ENCODE results near the gene FOXO4.

FOXO4 gene

DNA sequence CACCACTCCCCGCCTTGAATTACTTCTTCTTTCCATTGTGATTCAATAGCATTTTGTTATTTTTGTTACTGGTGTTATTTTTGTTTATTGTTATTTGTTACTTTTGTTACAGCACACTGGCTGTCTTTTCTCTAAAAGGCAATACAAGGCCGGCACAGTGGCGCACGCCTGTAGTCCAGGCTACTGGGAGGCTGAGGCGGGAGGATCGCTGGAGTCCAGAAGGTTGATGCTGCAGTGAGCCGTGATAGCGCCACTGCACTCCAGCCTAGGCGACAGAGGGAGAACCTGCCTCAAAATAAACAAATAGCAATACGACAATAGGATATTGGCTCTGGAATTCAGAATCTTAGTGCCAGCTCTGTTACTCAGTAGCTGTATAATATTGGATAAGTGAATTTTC, 21.7 kb downstream of the FOXO4 start:
- H3K27me3 ChIP-seq (ENCODE audit: control insufficient read depth, insufficient read depth, low read length): peaks cover 32% of the 10 kb centered on the region
- peaks cover 6% of the 10 kb centered on the region for H3K9me3 ChIP-seq (ENCODE audit: control insufficient read depth, insufficient read depth, low read length)
- H3K4me3 ChIP-seq (ENCODE audit: low read depth, low read length): no peak overlapping the region
- H3K36me3 ChIP-seq (ENCODE audit: control insufficient read depth, insufficient read depth, low read length): peaks cover 7% of the 10 kb centered on the region
- peaks cover 4% of the 10 kb centered on the region for H3K4me1 ChIP-seq (ENCODE audit: control insufficient read depth, insufficient read depth, low read length)
- no peak overlapping the region for H3K9ac ChIP-seq (ENCODE audit: low read depth, low read length)

DNA sequence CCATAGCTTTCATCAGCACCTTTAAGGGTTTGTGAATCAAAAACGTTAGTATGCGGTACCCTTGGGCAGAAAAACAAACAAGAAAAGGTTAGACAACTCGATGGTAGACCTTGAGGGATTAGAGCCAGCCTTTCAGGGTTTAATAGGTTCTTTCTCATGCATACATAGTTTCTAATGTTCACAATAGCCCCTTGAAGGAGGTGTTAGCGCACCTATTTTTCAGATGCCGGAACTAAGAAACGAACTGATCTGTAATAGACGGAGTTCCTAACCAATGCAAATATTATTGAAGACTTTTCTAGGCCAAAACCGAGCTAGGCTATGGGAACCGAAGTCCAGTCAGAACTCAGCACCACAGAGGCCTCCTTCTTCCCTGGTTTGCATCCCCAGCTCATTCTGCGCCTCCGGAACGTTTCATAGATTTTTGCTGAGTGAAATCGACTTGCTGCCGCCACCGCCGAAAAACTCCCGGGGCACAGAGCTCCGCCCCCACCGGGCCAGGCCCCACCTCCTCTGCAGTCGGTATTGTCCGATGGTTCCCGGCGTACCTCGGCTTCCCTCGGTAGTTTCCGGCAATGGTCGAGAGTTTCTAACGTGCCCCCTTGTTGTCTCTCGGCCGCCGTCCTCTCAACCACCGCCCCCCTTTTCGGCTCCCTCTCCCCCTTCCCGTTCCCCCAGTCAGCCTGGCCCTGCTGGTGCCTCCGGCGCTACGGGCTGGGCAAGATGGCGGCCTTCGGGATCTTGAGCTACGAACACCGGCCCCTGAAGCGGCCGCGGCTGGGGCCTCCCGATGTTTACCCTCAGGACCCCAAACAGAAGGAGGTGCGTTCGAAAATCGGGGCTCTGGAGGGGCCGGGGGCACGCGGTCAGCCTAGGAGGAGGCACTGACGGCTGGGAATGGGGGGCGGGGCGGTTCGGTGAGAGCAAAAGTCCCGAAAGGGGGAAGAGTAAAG, 22.7 kb downstream of the FOXO4 start, which contains the start of gene MED12:
Gene MED12 (plus strand): TSS at position 565 of the 953 bp plus-strand sequence. CDS start 159 bp downstream, at position 724.
- H3K27me3 ChIP-seq (ENCODE audit: control insufficient read depth, insufficient read depth, low read length): peaks cover 26% of the 10 kb centered on the region
- peaks cover 6% of the 10 kb centered on the region for H3K9me3 ChIP-seq (ENCODE audit: control insufficient read depth, insufficient read depth, low read length)
- H3K4me3 ChIP-seq (ENCODE audit: low read depth, low read length): peak within 1 kb of the TSS; percentile 58
- H3K36me3 ChIP-seq (ENCODE audit: control insufficient read depth, insufficient read depth, low read length): peaks cover 7% of the 10 kb centered on the region
- peak within 1 kb of the TSS; percentile 47 for H3K9ac ChIP-seq (ENCODE audit: low read depth, low read length)
- peaks cover 4% of the 10 kb centered on the region for H3K4me1 ChIP-seq (ENCODE audit: control insufficient read depth, insufficient read depth, low read length)

DNA sequence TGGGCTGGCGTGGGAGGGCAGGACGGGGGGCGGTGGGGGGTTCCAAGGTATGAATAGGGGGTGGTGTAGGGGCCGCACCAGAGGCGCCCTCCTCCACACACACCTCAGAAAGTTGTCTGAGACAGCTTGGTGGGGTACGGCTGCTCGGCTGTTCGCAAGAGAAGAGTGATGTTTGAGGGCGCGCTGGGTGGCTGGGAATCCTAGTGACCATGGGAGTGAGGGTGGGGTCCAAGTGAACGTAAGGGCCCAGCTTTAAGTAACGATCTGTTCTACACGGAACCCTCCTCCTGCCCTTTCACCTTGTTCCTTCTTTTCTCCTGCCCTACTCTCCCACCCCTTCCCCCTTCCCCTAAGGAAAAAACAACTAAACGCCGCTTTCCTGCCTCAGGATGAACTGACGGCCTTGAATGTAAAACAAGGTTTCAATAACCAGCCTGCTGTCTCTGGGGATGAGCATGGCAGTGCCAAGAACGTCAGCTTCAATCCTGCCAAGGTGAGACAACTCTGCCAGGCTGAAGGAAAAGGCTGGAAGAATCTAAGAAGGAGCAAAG, 23.4 kb downstream of the FOXO4 start:
- peaks cover 22% of the 10 kb centered on the region for H3K27me3 ChIP-seq (ENCODE audit: control insufficient read depth, insufficient read depth, low read length)
- H3K36me3 ChIP-seq (ENCODE audit: control insufficient read depth, insufficient read depth, low read length): peaks cover 7% of the 10 kb centered on the region
- H3K9me3 ChIP-seq (ENCODE audit: control insufficient read depth, insufficient read depth, low read length): peaks cover 6% of the 10 kb centered on the region
- H3K4me1 ChIP-seq (ENCODE audit: control insufficient read depth, insufficient read depth, low read length): peaks cover 4% of the 10 kb centered on the region
- no peak overlapping the region for H3K9ac ChIP-seq (ENCODE audit: low read depth, low read length)
- H3K4me3 ChIP-seq (ENCODE audit: low read depth, low read length): peak overlapping the region; percentile 58

DNA sequence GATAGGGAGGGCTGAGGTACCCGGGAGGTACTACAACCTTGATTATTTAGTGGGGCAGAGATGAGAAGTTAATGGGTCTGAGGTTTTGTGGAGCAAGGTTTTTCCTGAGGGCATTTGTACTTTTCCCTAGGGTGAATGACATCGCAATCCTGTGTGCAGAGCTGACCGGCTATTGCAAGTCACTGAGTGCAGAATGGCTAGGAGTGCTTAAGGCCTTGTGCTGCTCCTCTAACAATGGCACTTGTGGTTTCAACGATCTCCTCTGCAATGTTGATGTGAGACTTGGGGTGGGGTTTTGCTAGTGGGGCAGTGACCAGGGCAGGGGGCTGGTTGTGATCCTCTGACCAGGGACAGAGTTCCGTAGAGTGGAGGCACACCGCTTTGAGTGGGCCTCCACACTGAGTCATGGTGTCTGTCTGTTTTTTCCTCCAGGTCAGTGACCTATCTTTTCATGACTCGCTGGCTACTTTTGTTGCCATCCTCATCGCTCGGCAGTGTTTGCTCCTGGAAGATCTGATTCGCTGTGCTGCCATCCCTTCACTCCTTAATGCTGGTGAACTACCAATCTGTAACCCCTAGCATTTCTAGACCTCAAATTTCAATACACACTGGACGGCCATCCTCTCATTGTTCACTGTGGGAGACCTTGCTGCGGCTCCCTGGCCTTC, 32.6 kb downstream of the FOXO4 start:
- H3K4me3 ChIP-seq (ENCODE audit: low read depth, low read length): no peak overlapping the region
- H3K9ac ChIP-seq (ENCODE audit: low read depth, low read length): no peak overlapping the region
- H3K4me1 ChIP-seq (ENCODE audit: control insufficient read depth, insufficient read depth, low read length): no peaks in the 10 kb centered on the region
- peaks cover 7% of the 10 kb centered on the region for H3K36me3 ChIP-seq (ENCODE audit: control insufficient read depth, insufficient read depth, low read length)
- peaks cover 8% of the 10 kb centered on the region for H3K9me3 ChIP-seq (ENCODE audit: control insufficient read depth, insufficient read depth, low read length)
- H3K27me3 ChIP-seq (ENCODE audit: control insufficient read depth, insufficient read depth, low read length): no peaks in the 10 kb centered on the region

DNA sequence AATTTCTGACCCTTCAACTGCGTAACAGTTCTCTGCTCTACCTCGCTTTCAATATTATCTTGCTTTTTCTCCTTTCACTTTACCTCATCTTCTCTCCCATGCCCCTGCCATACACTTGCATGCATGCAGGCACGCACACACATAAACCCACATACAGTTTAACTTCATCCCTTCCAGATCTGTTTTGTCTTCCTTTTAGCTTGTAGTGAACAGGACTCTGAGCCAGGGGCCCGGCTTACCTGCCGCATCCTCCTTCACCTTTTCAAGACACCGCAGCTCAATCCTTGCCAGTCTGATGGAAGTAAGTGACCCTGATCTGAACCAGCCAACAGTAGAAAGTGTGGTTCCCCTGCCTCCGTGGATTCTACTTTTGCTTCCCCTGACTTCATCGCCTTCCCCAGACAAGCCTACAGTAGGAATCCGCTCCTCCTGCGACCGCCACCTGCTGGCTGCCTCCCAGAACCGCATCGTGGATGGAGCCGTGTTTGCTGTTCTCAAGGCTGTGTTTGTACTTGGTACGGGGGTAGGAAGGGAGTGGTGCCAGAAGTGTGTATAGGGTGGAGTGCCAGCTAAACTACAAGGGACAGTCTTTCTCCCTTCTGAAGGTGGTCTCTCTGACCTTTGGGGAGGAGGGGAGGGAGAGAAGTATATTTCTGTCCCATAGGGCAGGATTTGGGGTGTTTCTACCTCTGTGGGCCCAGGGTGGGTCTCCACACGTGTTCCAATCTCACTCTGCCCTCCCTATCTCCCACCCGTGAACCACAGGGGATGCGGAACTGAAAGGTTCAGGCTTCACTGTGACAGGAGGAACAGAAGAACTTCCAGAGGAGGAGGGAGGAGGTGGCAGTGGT, 33.5 kb downstream of the FOXO4 start:
- Histone ChIP-seq H3K27me3 (ENCODE audit: control insufficient read depth, insufficient read depth, low read length) (no peaks in the 10 kb centered on the region), H3K4me3 (ENCODE audit: low read depth, low read length) (no peak overlapping the region), H3K4me1 (ENCODE audit: control insufficient read depth, insufficient read depth, low read length) (no peaks in the 10 kb centered on the region), H3K36me3 (ENCODE audit: control insufficient read depth, insufficient read depth, low read length) (peaks cover 7% of the 10 kb centered on the region), H3K9ac (ENCODE audit: low read depth, low read length) (no peak overlapping the region), H3K9me3 (ENCODE audit: control insufficient read depth, insufficient read depth, low read length) (peaks cover 8% of the 10 kb centered on the region)

DNA sequence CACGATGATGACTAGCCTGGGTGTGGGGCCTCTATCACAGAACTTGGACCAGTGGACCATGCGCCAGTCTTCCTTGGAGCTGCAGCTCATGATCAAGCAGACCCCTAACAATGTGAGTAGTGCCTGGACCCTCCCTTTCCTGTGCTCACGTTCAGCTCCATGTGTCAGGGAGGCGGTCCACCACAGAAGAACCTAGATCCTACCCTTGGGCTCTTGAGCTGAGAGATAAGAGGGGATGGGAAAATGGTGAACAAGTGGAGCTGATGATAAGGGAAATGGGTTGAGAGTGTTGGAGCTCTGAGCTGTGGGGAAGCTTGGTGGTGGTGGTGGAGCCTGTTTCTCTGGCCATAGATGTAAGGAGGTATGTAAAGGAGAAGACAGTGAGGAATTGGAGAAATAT, 35.9 kb downstream of the FOXO4 start:
- H3K4me3 ChIP-seq (ENCODE audit: low read depth, low read length): no peak overlapping the region
- no peak overlapping the region for H3K9ac ChIP-seq (ENCODE audit: low read depth, low read length)
- peaks cover 12% of the 10 kb centered on the region for H3K36me3 ChIP-seq (ENCODE audit: control insufficient read depth, insufficient read depth, low read length)
- H3K27me3 ChIP-seq (ENCODE audit: control insufficient read depth, insufficient read depth, low read length): no peaks in the 10 kb centered on the region
- H3K9me3 ChIP-seq (ENCODE audit: control insufficient read depth, insufficient read depth, low read length): peaks cover 2% of the 10 kb centered on the region
- no peaks in the 10 kb centered on the region for H3K4me1 ChIP-seq (ENCODE audit: control insufficient read depth, insufficient read depth, low read length)

DNA sequence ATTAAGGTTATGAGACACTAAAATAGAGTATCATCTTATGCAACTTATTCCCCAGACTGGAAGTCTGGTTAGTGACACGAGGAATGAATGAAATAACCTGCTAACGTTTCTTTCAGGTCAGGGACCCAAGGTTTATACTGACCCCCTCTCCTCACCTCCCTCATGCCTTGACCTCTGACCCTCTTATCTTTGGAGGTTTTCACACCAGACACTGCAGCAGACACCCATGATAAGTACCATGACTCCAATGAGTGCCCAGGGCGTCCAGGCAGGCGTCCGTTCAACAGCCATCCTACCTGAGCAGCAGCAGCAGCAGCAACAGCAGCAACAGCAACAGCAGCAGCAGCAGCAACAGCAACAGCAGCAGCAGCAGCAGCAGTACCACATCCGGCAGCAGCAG, 44.8 kb downstream of the FOXO4 start:
- Histone ChIP-seq H3K9ac (ENCODE audit: low read depth, low read length) (no peak overlapping the region), H3K27me3 (ENCODE audit: control insufficient read depth, insufficient read depth, low read length) (no peaks in the 10 kb centered on the region), H3K36me3 (ENCODE audit: control insufficient read depth, insufficient read depth, low read length) (peaks cover 7% of the 10 kb centered on the region), H3K9me3 (ENCODE audit: control insufficient read depth, insufficient read depth, low read length) (peaks cover 3% of the 10 kb centered on the region), H3K4me3 (ENCODE audit: low read depth, low read length) (no peak overlapping the region), H3K4me1 (ENCODE audit: control insufficient read depth, insufficient read depth, low read length) (no peaks in the 10 kb centered on the region)

DNA sequence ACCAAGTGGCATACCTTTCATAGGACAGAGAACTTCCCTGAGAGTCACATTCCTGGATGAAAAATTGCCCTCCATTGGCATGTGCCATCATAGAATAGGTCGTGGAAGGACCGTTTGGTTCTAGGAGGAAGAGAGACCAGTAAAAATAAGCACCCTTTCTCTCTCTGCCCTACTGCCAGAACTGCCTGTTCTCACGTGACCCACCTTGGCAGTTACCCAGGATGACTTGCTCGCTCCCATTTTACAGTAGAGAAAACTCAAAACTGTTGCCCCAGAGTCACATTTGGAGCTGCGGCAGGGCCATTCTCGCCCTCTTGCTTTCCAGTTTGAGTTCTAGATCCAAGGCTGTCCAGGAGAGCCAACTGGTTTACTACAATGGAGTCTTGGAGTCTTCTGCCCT, 47.9 kb downstream of the FOXO4 start:
- Histone ChIP-seq H3K4me1 (ENCODE audit: control insufficient read depth, insufficient read depth, low read length) (peaks cover 3% of the 10 kb centered on the region), H3K36me3 (ENCODE audit: control insufficient read depth, insufficient read depth, low read length) (no peaks in the 10 kb centered on the region), H3K9me3 (ENCODE audit: control insufficient read depth, insufficient read depth, low read length) (peaks cover 3% of the 10 kb centered on the region), H3K27me3 (ENCODE audit: control insufficient read depth, insufficient read depth, low read length) (no peaks in the 10 kb centered on the region), H3K9ac (ENCODE audit: low read depth, low read length) (no peak overlapping the region), H3K4me3 (ENCODE audit: low read depth, low read length) (no peak overlapping the region)

DNA sequence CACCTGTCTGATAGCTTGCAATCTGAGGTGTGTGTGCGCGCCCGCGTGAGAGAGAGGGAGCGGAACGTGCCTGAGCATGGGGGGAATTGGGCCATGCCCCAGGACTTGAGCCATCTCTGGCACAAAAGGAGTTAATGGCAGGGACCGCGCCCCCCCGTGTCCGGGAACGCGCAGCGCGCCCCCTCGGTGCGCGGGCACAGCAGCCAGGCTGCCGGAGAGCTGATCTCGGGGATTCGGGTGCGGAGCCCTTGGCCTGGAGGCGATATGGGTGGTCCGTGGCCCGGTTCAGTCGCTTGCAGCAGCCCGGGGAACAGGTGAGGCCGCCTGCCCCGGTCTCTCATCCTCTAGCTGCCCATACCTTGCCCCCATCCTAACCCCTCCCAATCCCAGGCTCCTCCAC, 49.0 kb downstream of the FOXO4 start, which contains the start of gene NLGN3:
Gene NLGN3 (plus strand): TSS at position 191 of the 400 bp plus-strand sequence. CDS start 2,909 bp downstream, outside the sequence.
- no peaks in the 10 kb centered on the region for H3K27me3 ChIP-seq (ENCODE audit: control insufficient read depth, insufficient read depth, low read length)
- peak within 1 kb of the TSS; percentile 54 for H3K4me3 ChIP-seq (ENCODE audit: low read depth, low read length)
- H3K36me3 ChIP-seq (ENCODE audit: control insufficient read depth, insufficient read depth, low read length): no peaks in the 10 kb centered on the region
- H3K9me3 ChIP-seq (ENCODE audit: control insufficient read depth, insufficient read depth, low read length): no peaks in the 10 kb centered on the region
- peaks cover 3% of the 10 kb centered on the region for H3K4me1 ChIP-seq (ENCODE audit: control insufficient read depth, insufficient read depth, low read length)
- no peak within 1 kb of the TSS for H3K9ac ChIP-seq (ENCODE audit: low read depth, low read length)

DNA sequence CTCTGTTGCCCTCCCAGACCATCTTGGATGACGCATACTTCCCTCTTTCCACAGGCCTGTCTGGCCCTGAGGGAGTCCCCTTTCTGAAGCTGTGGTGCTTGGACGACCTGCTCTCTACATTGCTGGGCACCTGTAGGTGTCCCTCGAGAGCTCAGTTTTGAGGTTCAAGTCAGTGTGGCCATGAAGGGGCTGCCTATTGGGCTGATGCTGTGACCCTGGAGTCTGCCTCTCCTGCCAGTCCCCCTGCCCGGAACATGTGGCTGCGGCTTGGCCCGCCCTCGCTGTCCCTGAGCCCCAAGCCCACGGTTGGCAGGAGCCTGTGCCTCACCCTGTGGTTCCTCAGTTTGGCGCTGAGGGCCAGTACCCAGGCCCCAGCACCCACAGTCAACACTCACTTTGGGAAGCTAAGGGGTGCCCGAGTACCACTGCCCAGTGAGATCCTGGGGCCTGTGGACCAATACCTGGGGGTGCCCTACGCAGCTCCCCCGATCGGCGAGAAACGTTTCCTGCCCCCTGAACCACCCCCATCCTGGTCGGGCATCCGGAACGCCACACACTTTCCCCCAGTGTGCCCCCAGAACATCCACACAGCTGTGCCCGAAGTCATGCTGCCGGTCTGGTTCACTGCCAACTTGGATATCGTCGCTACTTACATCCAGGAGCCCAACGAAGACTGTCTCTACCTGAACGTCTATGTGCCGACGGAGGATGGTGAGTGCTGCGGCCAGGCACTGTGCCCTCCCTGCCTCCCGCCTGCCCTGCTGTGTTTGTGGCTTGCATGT, 52.0 kb downstream of the FOXO4 start:
- Histone ChIP-seq H3K9me3 (ENCODE audit: control insufficient read depth, insufficient read depth, low read length) (no peaks in the 10 kb centered on the region), H3K4me1 (ENCODE audit: control insufficient read depth, insufficient read depth, low read length) (peaks cover 3% of the 10 kb centered on the region), H3K9ac (ENCODE audit: low read depth, low read length) (no peak overlapping the region), H3K27me3 (ENCODE audit: control insufficient read depth, insufficient read depth, low read length) (no peaks in the 10 kb centered on the region), H3K4me3 (ENCODE audit: low read depth, low read length) (no peak overlapping the region), H3K36me3 (ENCODE audit: control insufficient read depth, insufficient read depth, low read length) (no peaks in the 10 kb centered on the region)

Data from iPS-15b (cell line).